Hypothalamus (tissue), 51 donors: Measurements from ENCODE around the gene CALHM5.

Experiments
- DNase-seq, 51 donors: peaks; one replicate each; lab custom pipeline; 2025; lab: John Stamatoyannopoulos, UW

CALHM5 gene

GRCh38 chr6:116500969-116501433 lies 10.4 kb upstream of the CALHM5 start:
- no peak for DNase-seq

GRCh38 chr6:116507324-116507723 lies 4.1 kb upstream of the CALHM5 start:
- DNase-seq: no peak

GRCh38 chr6:116508527-116508926 lies 2.9 kb upstream of the CALHM5 start:
- no peak for DNase-seq

GRCh38 chr6:116512111-116512559 lies 696 bp downstream of the CALHM5 start:
- peak in 1 of 51 donors; percentile 2 for DNase-seq

- DNase-seq: no peak
Observed at GRCh38 chr6:116512734-116513133, 1.3 kb downstream of the CALHM5 start.

- DNase-seq: no peak
Observed at GRCh38 chr6:116513224-116513875, 1.9 kb downstream of the CALHM5 start.

GRCh38 chr6:116514111-116514510 lies 2.7 kb downstream of the CALHM5 start:
- no peak for DNase-seq

- DNase-seq: no peak
Observed at GRCh38 chr6:116515141-116515540, 3.7 kb downstream of the CALHM5 start.

GRCh38 chr6:116518621-116519368 lies 7.4 kb downstream of the CALHM5 start:
- no peak for DNase-seq

- no peak for DNase-seq
Observed at GRCh38 chr6:116522896-116523295, 11.5 kb downstream of the CALHM5 start.

GRCh38 chr6:116524236-116524635 lies 12.8 kb downstream of the CALHM5 start:
- no peak for DNase-seq

- DNase-seq: no peak
Observed at GRCh38 chr6:116528133-116528532, 16.7 kb downstream of the CALHM5 start.

- no peak for DNase-seq
Observed at GRCh38 chr6:116528780-116529179, 17.3 kb downstream of the CALHM5 start.

- DNase-seq: no peak
Observed at GRCh38 chr6:116529466-116530290, 18.2 kb downstream of the CALHM5 start.

- no peak for DNase-seq
Observed at GRCh38 chr6:116530436-116530835, 19.0 kb downstream of the CALHM5 start.

- peak in 16 of 51 donors; percentile 1 to 63 (median 15) for DNase-seq
Observed at GRCh38 chr6:116531675-116532570, 20.5 kb downstream of the CALHM5 start.

GRCh38 chr6:116533233-116533957 lies 22.0 kb downstream of the CALHM5 start:
- DNase-seq: no peak

GRCh38 chr6:116535109-116535508 lies 23.7 kb downstream of the CALHM5 start:
- no peak for DNase-seq

- DNase-seq: peak in 1 of 51 donors; percentile 16
Observed at GRCh38 chr6:116536216-116536621, 24.8 kb downstream of the CALHM5 start.
